HepG2 (cell line): ENCODE measurements around the gene SULT4A1. TPM values are rescaled to one million over a fixed set of nuclear protein-coding genes. Genes with fewer than 3 reads are reported as not detected.

ENCODE experiments used
- AFF4 ChIP-seq: sonication (generic); formaldehyde crosslinking; IDR thresholded peaks from 2 replicates; pipeline ENCODE4 v1.4.0; 2020; ENCODE audit warnings: missing genetic modification reagents
- BATF2 ChIP-seq: sonication (generic); formaldehyde crosslinking; IDR thresholded peaks from 2 replicates; pipeline ENCODE4 v1.8.0; 2022; ENCODE audit warnings: mild to moderate bottlenecking, missing genetic modification reagents, moderate library complexity
- TAF15 ChIP-seq: fragments of 200-400 bp; formaldehyde crosslinking; IDR thresholded peaks from one replicate; pipeline ENCODE4 v1.6.1; 2018; ENCODE audit warnings: mild to moderate bottlenecking, low read depth, low read length; ENCODE audit not compliant: poor library complexity, severe bottlenecking
- TFE3 ChIP-seq: IDR thresholded peaks from 2 replicates; pipeline ENCODE4 v1.6.1; 2016
- ZC3H13 ChIP-seq: sonication (generic); formaldehyde crosslinking; IDR thresholded peaks from 2 replicates; pipeline ENCODE4 v1.8.1; 2023; ENCODE audit warnings: mild to moderate bottlenecking, missing genetic modification reagents, moderate library complexity
- ZFY ChIP-seq: sonication (generic); formaldehyde crosslinking; IDR thresholded peaks from 2 replicates; pipeline ENCODE4 v1.4.0; 2020; ENCODE audit warnings: missing genetic modification reagents
- ZNF687 ChIP-seq: sonication (generic); formaldehyde crosslinking; IDR thresholded peaks from 2 replicates; pipeline ENCODE4 v1.5.1; 2020; ENCODE audit warnings: mild to moderate bottlenecking, missing genetic modification reagents, moderate library complexity
- polyA plus RNA-seq, 8 experiments: library from polyadenylated mRNA; depleted of rRNA in 3 of 8; stranded (reverse) in 7 of 8; unstranded in 1 of 8; fragments of >200 nt; fragmentation: Illumina TruSeq in 4 of 8; extraction: Trizol in 4 of 8; gene quantifications; 2 replicates each; pipeline versions ENCODE4 v1.2.1 to v1.2.3, GENCODE V29; 2011 to 2016; ENCODE audit warnings: low read depth in 4 of 8, missing spikeins in 1 of 8, mixed read lengths in 1 of 8; ENCODE audit not compliant: insufficient read depth in 1 of 8
- total RNA-seq, 5 experiments: library from RNA; depleted of rRNA; stranded (reverse); fragments of >200 nt; fragmentation: Illumina TruSeq; extraction: Trizol; gene quantifications; 2 replicates each; pipeline ENCODE4 v1.2.3, GENCODE V29; 2016; ENCODE audit warnings: low read depth in 1 of 5

SULT4A1 gene
- total and polyA plus RNA-seq, 2 of the 13 experiments (the other 11 are each of a cell fraction or from before 2014, with no cell fraction given), result not detected

- TF ChIP-seq BATF2 (CRISPR knock-in tag), result no peak
- TF ChIP-seq TAF15, result no peak
- TF ChIP-seq ZFY (CRISPR knock-in tag), result no peak
- TF ChIP-seq ZC3H13, result no peak
- no peak for TF ChIP-seq TFE3 (CRISPR knock-in tag)
- no peak for TF ChIP-seq AFF4 (CRISPR knock-in tag)
- TF ChIP-seq ZNF687 (CRISPR knock-in tag), result no peak
Observed at GRCh38 chr22:43897751-43898261, 35.5 kb upstream of the SULT4A1 start (continued).
